MM.1S (cell line): ENCODE results near the gene TUNAR.

Source experiments
- CTCF ChIP-seq: fragments of 300-600 bp; sonication (generic); IDR thresholded peaks from 2 replicates; pipeline ENCODE4 v1.5.1; 2016; ENCODE audit warnings: antibody characterized with exemption, low read length, mixed read lengths
- EZH2 ChIP-seq: fragments of 300-600 bp; sonication (generic); optimal IDR thresholded peaks from 2 replicates; pipeline ENCODE3; 2017; ENCODE audit warnings: low read depth, mild to moderate bottlenecking, antibody characterized with exemption, low read length, mixed read lengths

GRCh38 chr14:95910628-95911027, 34.0 kb downstream of the TUNAR start:
- no peak for TF ChIP-seq CTCF
- TF ChIP-seq EZH2: no peak
